PC-3 (cell line): ENCODE measurements around the gene ZNF438.

Experiments
- EZH2 ChIP-seq: fragments of 300-600 bp; sonication (generic); IDR thresholded peaks from one replicate; pipeline ENCODE4 v1.6.1; 2017; ENCODE audit warnings: antibody characterized with exemption, mild to moderate bottlenecking, low read length; ENCODE audit not compliant: unreplicated experiment
- EZH2phosphoT487 ChIP-seq: fragments of 300-600 bp; sonication (generic); IDR thresholded peaks from 2 replicates; pipeline ENCODE4 v1.6.1; 2018; ENCODE audit warnings: mild to moderate bottlenecking, antibody characterized with exemption, low read length, borderline replicate concordance
- TF ChIP-seq, protein P1 (sequence below): fragments of 300-600 bp; sonication (generic); conservative IDR thresholded peaks from 2 replicates; pipeline ENCODE4 v1.5.1; 2017; ENCODE audit warnings: antibody characterized with exemption, low read depth, mild to moderate bottlenecking, low read length

DNA sequence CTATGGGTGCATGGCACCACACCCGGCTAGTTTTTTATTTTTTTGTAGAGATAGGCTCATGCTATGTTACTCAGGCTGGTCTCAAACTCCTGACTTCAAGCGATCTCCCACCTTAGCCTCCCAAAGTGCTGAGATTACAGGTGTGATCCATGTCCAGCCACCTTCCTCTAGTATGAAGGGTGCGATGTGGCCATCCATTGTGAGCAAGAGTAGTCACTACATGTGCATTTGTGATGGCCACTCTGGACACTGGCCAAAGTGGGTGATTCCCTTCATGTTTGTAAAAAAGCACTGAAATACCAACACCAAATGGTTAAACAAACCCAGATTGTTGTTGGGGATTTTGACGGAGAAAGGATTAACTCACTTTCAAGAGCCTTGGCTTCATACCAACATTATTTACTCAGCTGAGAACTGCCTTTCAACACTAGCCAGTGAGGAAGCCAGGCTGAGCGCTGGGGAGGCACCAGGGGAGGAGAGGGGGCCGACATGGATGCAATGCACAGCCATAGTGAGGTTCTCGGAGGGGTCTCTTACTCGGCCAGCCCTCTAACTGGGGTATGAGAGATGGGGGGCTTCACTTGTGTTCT, 204.0 kb downstream of the ZNF438 start:
- TF ChIP-seq, protein P1, sequence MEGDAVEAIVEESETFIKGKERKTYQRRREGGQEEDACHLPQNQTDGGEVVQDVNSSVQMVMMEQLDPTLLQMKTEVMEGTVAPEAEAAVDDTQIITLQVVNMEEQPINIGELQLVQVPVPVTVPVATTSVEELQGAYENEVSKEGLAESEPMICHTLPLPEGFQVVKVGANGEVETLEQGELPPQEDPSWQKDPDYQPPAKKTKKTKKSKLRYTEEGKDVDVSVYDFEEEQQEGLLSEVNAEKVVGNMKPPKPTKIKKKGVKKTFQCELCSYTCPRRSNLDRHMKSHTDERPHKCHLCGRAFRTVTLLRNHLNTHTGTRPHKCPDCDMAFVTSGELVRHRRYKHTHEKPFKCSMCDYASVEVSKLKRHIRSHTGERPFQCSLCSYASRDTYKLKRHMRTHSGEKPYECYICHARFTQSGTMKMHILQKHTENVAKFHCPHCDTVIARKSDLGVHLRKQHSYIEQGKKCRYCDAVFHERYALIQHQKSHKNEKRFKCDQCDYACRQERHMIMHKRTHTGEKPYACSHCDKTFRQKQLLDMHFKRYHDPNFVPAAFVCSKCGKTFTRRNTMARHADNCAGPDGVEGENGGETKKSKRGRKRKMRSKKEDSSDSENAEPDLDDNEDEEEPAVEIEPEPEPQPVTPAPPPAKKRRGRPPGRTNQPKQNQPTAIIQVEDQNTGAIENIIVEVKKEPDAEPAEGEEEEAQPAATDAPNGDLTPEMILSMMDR = no peak
- TF ChIP-seq EZH2phosphoT487 = no peak
- TF ChIP-seq EZH2 = no peak
